GM12878 (cell line): ENCODE results near the gene LMX1A. TPM values are rescaled to one million over a fixed set of nuclear protein-coding genes. Genes with fewer than 3 reads are reported as not detected.

ENCODE experiments used
- ATAC-seq: fragments of 200-7000 bp; cut with Tn5 transposase; 3 replicates; pipeline ENCODE4 v1.9.1; 2020; ENCODE audit warnings: mild to moderate bottlenecking, moderate library complexity
- BruUV-seq: library from RNA; stranded (reverse); fragments of 400-500 nt; replicated peaks from 2 replicates; lab custom pipeline; 2021; lab: Mats Ljungman, UMichigan
- CTCF ChIA-PET: fragments of 300-600 bp; sonication (Branson Sonifier 250); formaldehyde crosslinking; extraction: SDS; loops from one replicate; lab custom pipeline; 2021; ENCODE audit warnings: inconsistent platforms; lab: Yijun Ruan, JAX
- POLR2A ChIA-PET: fragments of 350-600 bp; formaldehyde crosslinking; extraction: SDS; loops from one replicate; lab custom pipeline; 2021; ENCODE audit warnings: inconsistent platforms; lab: Charles Lee
- RAD21 ChIA-PET: fragments of 300-600 bp; sonication (Branson Sonifier 250); formaldehyde crosslinking; loops from one replicate; lab custom pipeline; 2023; ENCODE audit warnings: antibody characterized with exemption; ENCODE audit not compliant: unreplicated experiment; lab: Charles Lee
- SMC1A ChIA-PET: fragments of 300-600 bp; sonication (Branson Sonifier 250); formaldehyde crosslinking; loops from one replicate; lab custom pipeline; 2023; ENCODE audit not compliant: unreplicated experiment, uncharacterized antibody; lab: Charles Lee
- DNase-seq: peaks from one replicate; pipeline ENCODE4 v3.0.0-alpha.2; 2011; ENCODE audit warnings: low read depth, low spot score
- FAIRE-seq: peaks from 3 replicates; lab custom pipeline; 2011; peaks lifted over from hg19 to GRCh38; lab: Jason Lieb, UNC
- H2AFZ ChIP-seq: 2 replicates; pipeline ENCODE4 v1.6.0; 2011; ENCODE audit warnings: low read depth, low read length, control low read depth; ENCODE audit not compliant: control insufficient read depth
- H3K27ac ChIP-seq: 2 replicates; pipeline ENCODE4 v1.5.1; 2011; ENCODE audit warnings: control low read depth; ENCODE audit not compliant: control insufficient read depth, insufficient read depth
- H3K27me3 ChIP-seq, 2 experiments: replicated peaks in 1 of 2; 2 replicates each; pipeline versions ENCODE4 v1.6.0 to v1.6.1; 2011; ENCODE audit warnings: low read length in 1 of 2; ENCODE audit not compliant: control insufficient read depth in 2 of 2, insufficient read depth in 2 of 2
- H3K36me3 ChIP-seq, 2 experiments: 2 replicates each; pipeline ENCODE4 v1.5.1; 2011; ENCODE audit warnings: low read length in 1 of 2; ENCODE audit not compliant: control insufficient read depth in 2 of 2, insufficient read depth in 2 of 2
- H3K4me1 ChIP-seq: 2 replicates; pipeline ENCODE4 v1.6.1; 2011; ENCODE audit warnings: mild to moderate bottlenecking, low read length, moderate library complexity, mixed read lengths; ENCODE audit not compliant: control insufficient read depth, insufficient read depth
- H3K4me2 ChIP-seq: 2 replicates; pipeline ENCODE4 v1.6.0; 2011; ENCODE audit warnings: control low read depth; ENCODE audit not compliant: control insufficient read depth, insufficient read depth
- H3K4me3 ChIP-seq: fragments of 200-600 bp; sonication (generic); 2 replicates; pipeline ENCODE4 v1.5.1; 2016
- H3K79me2 ChIP-seq: 2 replicates; pipeline ENCODE4 v1.6.0; 2011; ENCODE audit warnings: low read length; ENCODE audit not compliant: control insufficient read depth, insufficient read depth
- H3K9ac ChIP-seq: 2 replicates; pipeline ENCODE4 v1.8.0; 2011; ENCODE audit warnings: low read length, control low read depth, mixed read lengths; ENCODE audit not compliant: control insufficient read depth, insufficient read depth
- H3K9me3 ChIP-seq: replicated peaks from 3 replicates; pipeline ENCODE4 v1.5.1; 2011; ENCODE audit warnings: mild to moderate bottlenecking, low read length; ENCODE audit not compliant: control insufficient read depth, insufficient read depth
- H4K20me1 ChIP-seq: 2 replicates; pipeline ENCODE4 v1.6.0; 2011; ENCODE audit not compliant: control insufficient read depth, insufficient read depth
- BHLHE40 ChIP-seq, 2 experiments: fragments of 450-650 bp in 1 of 2; IDR thresholded peaks; 2 replicates each; pipeline ENCODE4 v1.6.1; 2011 to 2017; ENCODE audit warnings: low read depth in 2 of 2, borderline replicate concordance in 1 of 2, improper control_type of control experiment in 1 of 2, low read length in 1 of 2, mild to moderate bottlenecking in 1 of 2
- CBX5 ChIP-seq: sonication (generic); IDR thresholded peaks from 2 replicates; pipeline ENCODE4 v1.6.1; 2016; ENCODE audit warnings: low read depth, moderate library complexity, mild to moderate bottlenecking, inconsistent platforms
- EED ChIP-seq: sonication (generic); IDR thresholded peaks from 2 replicates; pipeline ENCODE4 v1.6.1; 2016; ENCODE audit warnings: antibody characterized with exemption, low read depth
- IRF5 ChIP-seq: fragments of 450-650 bp; IDR thresholded peaks from 2 replicates; pipeline ENCODE4 v1.6.1; 2017; ENCODE audit warnings: borderline replicate concordance
- JUND ChIP-seq: IDR thresholded peaks from 2 replicates; pipeline ENCODE4 v1.6.1; 2012; ENCODE audit warnings: low read depth, mild to moderate bottlenecking, low read length, improper control_type of control experiment, moderate library complexity
- KDM1A ChIP-seq: fragments of 200-600 bp; sonication (generic); IDR thresholded peaks from 2 replicates; pipeline ENCODE4 v1.6.1; 2016; ENCODE audit warnings: borderline replicate concordance
- MTA3 ChIP-seq: IDR thresholded peaks from 2 replicates; pipeline ENCODE4 v1.6.1; 2012; ENCODE audit warnings: low read length, inconsistent platforms, borderline replicate concordance
- NBN ChIP-seq: fragments of 450-650 bp; IDR thresholded peaks from 2 replicates; pipeline ENCODE4 v1.6.1; 2016
- PBX3 ChIP-seq: IDR thresholded peaks from 2 replicates; pipeline ENCODE4 v1.6.1; 2011; ENCODE audit warnings: mild to moderate bottlenecking, low read depth, low read length, moderate library complexity; ENCODE audit not compliant: insufficient replicate concordance
- SKIL ChIP-seq: fragments of 450-650 bp; IDR thresholded peaks from 2 replicates; pipeline ENCODE4 v1.6.1; 2017; ENCODE audit warnings: mild to moderate bottlenecking, low read depth, inconsistent platforms; ENCODE audit not compliant: poor library complexity, severe bottlenecking
- TARDBP ChIP-seq: IDR thresholded peaks from 2 replicates; pipeline ENCODE4 v1.6.1; 2016; ENCODE audit warnings: borderline replicate concordance
- USF1 ChIP-seq: IDR thresholded peaks from 2 replicates; pipeline ENCODE4 v1.6.1; 2011; ENCODE audit warnings: borderline replicate concordance, low read depth, mild to moderate bottlenecking, moderate library complexity, mixed read lengths, low read length; ENCODE audit not compliant: insufficient read depth; ENCODE audit errors: extremely low read length
- WGBS: methylation state at CpG from one replicate; pipeline ENCODE4 v1.1.6; 2016; ENCODE audit warnings: low lambda C conversion rate; ENCODE audit not compliant: insufficient replicate concordance, insufficient coverage; ENCODE audit errors: missing lambda C conversion rate; 5-methylcytosine and 5-hydroxymethylcytosine counted together
- in situ Hi-C: fragments of 300-500 bp; cut with MboI; formaldehyde crosslinking; loops from 9 replicates; pipeline ENCODE4 v1.14.3; 2018; ENCODE audit warnings: mixed read lengths
- intact Hi-C: fragments of 100-400 bp; cut with micrococcal nuclease; formaldehyde crosslinking; loops from one replicate; pipeline ENCODE4 v1.14.2; 2022; ENCODE audit not compliant: unreplicated experiment
- polyA plus RNA-seq, 11 experiments: library from polyadenylated mRNA; depleted of rRNA in 4 of 11; unstranded in 6 of 11; stranded (reverse) in 5 of 11; fragments of >200 nt; fragmentation: Nextera tagmentation in 4 of 11; fragmentation: Illumina TruSeq in 1 of 11; extraction: Ambion mirVana in 4 of 11; extraction: Trizol in 1 of 11; gene quantifications; 1 replicate in 1 of 11; 2 replicates in 10 of 11; pipeline versions ENCODE4 v1.2.1 to v1.2.3, GENCODE V29; 2011 to 2016; ENCODE audit warnings: inconsistent platforms in 2 of 11, missing spikeins in 2 of 11, low read depth in 1 of 11
- total RNA-seq, 4 experiments: library from RNA; depleted of rRNA in 3 of 4; stranded (reverse); fragments of >200 nt in 3 of 4; fragmentation: Illumina TruSeq in 1 of 4; extraction: Trizol in 1 of 4; gene quantifications; 2 replicates each; pipeline versions ENCODE4 v1.2.1 to v1.2.3, GENCODE V29; 2013 to 2021
- TF ChIP-seq, protein P1 (sequence below): fragments of 450-650 bp; formaldehyde crosslinking; IDR thresholded peaks from 2 replicates; pipeline ENCODE4 v1.4.0; 2020; ENCODE audit warnings: mild to moderate bottlenecking, moderate library complexity

Gene LMX1A
- total and polyA plus RNA-seq, 10 of the 15 experiments (the other 5 are each of a cell fraction or from before 2014, with no cell fraction given), result not detected

DNA sequence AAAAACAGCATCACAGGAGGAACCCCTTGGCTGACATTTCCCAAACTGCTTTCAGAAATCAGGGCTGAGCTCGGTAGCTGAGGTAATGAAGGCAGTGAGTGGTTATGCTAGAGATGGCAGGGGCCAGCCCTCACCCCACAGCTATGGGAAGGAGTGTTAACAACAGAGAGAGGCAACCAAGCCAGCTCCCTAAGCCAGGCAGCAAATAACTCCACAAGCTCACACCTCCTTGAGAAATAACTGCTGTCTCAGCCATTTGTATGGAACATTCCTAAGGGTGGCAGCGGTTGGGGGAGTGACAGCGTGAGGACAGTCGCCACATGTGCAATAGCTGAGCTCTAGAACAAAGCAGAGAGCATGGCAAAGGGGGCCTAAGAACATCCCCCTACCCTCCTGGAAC lies 42.6 kb downstream of the LMX1A start:
- CTCF ChIA-PET, result interaction anchor here (0.5 kb wide), 1 partner anchor 54 kb away, joined by 3 read pairs; no protein-coding TSS in a partner anchor
- TF ChIP-seq IRF5, result no peak
- no peak for TF ChIP-seq EED
- no peak for TF ChIP-seq JUND
- TF ChIP-seq USF1, result no peak
- no peak for TF ChIP-seq PBX3
- TF ChIP-seq, protein P1, sequence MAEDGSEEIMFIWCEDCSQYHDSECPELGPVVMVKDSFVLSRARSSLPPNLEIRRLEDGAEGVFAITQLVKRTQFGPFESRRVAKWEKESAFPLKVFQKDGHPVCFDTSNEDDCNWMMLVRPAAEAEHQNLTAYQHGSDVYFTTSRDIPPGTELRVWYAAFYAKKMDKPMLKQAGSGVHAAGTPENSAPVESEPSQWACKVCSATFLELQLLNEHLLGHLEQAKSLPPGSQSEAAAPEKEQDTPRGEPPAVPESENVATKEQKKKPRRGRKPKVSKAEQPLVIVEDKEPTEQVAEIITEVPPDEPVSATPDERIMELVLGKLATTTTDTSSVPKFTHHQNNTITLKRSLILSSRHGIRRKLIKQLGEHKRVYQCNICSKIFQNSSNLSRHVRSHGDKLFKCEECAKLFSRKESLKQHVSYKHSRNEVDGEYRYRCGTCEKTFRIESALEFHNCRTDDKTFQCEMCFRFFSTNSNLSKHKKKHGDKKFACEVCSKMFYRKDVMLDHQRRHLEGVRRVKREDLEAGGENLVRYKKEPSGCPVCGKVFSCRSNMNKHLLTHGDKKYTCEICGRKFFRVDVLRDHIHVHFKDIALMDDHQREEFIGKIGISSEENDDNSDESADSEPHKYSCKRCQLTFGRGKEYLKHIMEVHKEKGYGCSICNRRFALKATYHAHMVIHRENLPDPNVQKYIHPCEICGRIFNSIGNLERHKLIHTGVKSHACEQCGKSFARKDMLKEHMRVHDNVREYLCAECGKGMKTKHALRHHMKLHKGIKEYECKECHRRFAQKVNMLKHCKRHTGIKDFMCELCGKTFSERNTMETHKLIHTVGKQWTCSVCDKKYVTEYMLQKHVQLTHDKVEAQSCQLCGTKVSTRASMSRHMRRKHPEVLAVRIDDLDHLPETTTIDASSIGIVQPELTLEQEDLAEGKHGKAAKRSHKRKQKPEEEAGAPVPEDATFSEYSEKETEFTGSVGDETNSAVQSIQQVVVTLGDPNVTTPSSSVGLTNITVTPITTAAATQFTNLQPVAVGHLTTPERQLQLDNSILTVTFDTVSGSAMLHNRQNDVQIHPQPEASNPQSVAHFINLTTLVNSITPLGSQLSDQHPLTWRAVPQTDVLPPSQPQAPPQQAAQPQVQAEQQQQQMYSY (CRISPR knock-in tag), result no peak
- no peak for TF ChIP-seq MTA3
- no peak for TF ChIP-seq SKIL
- TF ChIP-seq TARDBP, result no peak
- no peak for TF ChIP-seq CBX5
- no peak for TF ChIP-seq BHLHE40 (IDR thresholded peaks at IDR 0.05; ENCODE audit: borderline replicate concordance in 1 of 2, low read depth in 2 of 2, low read length in 1 of 2)
- TF ChIP-seq NBN, result no peak
- no peak for TF ChIP-seq KDM1A

More for the DNA sequence above, 42.6 kb downstream of the LMX1A start:
- H3K4me3 ChIP-seq, result no peak overlapping the region
- POLR2A ChIA-PET, result no interaction called here
- H3K9ac ChIP-seq, result no peak overlapping the region
- SMC1A ChIA-PET, result interaction anchor here (0.7 kb wide), 1 partner anchor 57 kb away, joined by 3 read pairs; no protein-coding TSS in a partner anchor
- intact Hi-C loops, result no loop called here
- H3K27me3 ChIP-seq, result peaks cover 1 to 2% of the 10 kb centered on the region in 2 experiments
- H2AFZ ChIP-seq, result no peak overlapping the region
- WGBS, result 2% methylated on average over 4 of the region's 4 CpGs
- H3K27ac ChIP-seq, result no peak overlapping the region
- no peaks in the 10 kb centered on the region for H4K20me1 ChIP-seq
- no peak for FAIRE-seq
- no peaks in the 10 kb centered on the region for H3K36me3 ChIP-seq
- no peak for ATAC-seq
- no peaks in the 10 kb centered on the region for H3K4me1 ChIP-seq
- in situ Hi-C loops, result no loop called here
- no peaks in the 10 kb centered on the region for H3K79me2 ChIP-seq
- no peak for DNase-seq
- H3K9me3 ChIP-seq, result no peaks in the 10 kb centered on the region
- BruUV-seq, result no TSS peak
- no peak overlapping the region for H3K4me2 ChIP-seq
- RAD21 ChIA-PET, result no interaction called here
